Endothelial cell of umbilical vein (primary cell): ENCODE results near the gene APOL2. TPM values are rescaled to one million over a fixed set of nuclear protein-coding genes. Genes with fewer than 3 reads are reported as not detected.

Source experiments
- BruUV-seq: library from RNA; stranded (reverse); fragments of 400-500 nt; replicated peaks from 2 replicates; lab custom pipeline; 2021; lab: Mats Ljungman, UMichigan
- CTCF ChIA-PET: fragments of 300-600, 350-600 bp; sonication (Branson Sonifier 250); formaldehyde crosslinking; loops from one replicate; lab custom pipeline; 2021; ENCODE audit warnings: antibody characterized with exemption, inconsistent platforms; lab: Charles Lee
- POLR2A ChIA-PET: fragments of 300-600, 350-600 bp; sonication (Branson Sonifier 250); formaldehyde crosslinking; loops from one replicate; lab custom pipeline; 2021; ENCODE audit warnings: antibody characterized with exemption, inconsistent platforms; lab: Charles Lee
- DNase-seq: peaks from one replicate; pipeline ENCODE4 v3.0.0-alpha.2; 2011; ENCODE audit warnings: low read depth, low spot score
- FAIRE-seq: peaks from 2 replicates; lab custom pipeline; 2011; peaks lifted over from hg19 to GRCh38; lab: Jason Lieb, UNC
- H2AFZ ChIP-seq: 2 replicates; pipeline ENCODE4 v1.6.0; 2012; ENCODE audit warnings: low read depth, low read length, control low read depth, inconsistent platforms
- H3K27ac ChIP-seq: 2 replicates; pipeline ENCODE4 v1.5.1; 2011; ENCODE audit warnings: low read depth, mild to moderate bottlenecking, control low read depth, low read length, moderate library complexity; ENCODE audit not compliant: insufficient read depth
- H3K27me3 ChIP-seq, 2 experiments: 2 replicates each; pipeline versions ENCODE4 v1.6.0 to v1.6.1; 2011; ENCODE audit warnings: low read length in 2 of 2, mixed read lengths in 1 of 2; ENCODE audit not compliant: control insufficient read depth in 2 of 2, insufficient read depth in 2 of 2
- H3K36me3 ChIP-seq, 2 experiments: 2 replicates in 1 of 2; 3 replicates in 1 of 2; pipeline ENCODE4 v1.5.1; 2011; ENCODE audit warnings: low read length in 2 of 2, mild to moderate bottlenecking in 1 of 2, moderate library complexity in 1 of 2; ENCODE audit not compliant: control insufficient read depth in 2 of 2, insufficient read depth in 2 of 2; ENCODE audit errors: extremely low read depth in 1 of 2
- H3K4me1 ChIP-seq: 3 replicates; pipeline ENCODE4 v1.5.1; 2011; ENCODE audit warnings: mild to moderate bottlenecking, low read length; ENCODE audit not compliant: control insufficient read depth, insufficient read depth; ENCODE audit errors: extremely low read depth
- H3K4me2 ChIP-seq: 2 replicates; pipeline ENCODE4 v1.6.1; 2011; ENCODE audit warnings: low read length, control low read depth, mixed read lengths; ENCODE audit not compliant: insufficient read depth
- H3K4me3 ChIP-seq, 3 experiments: fragments of 200-600 bp in 1 of 3; sonication (generic), shearing (Covaris generic) in 1 of 3; replicated peaks in 1 of 3; 2 replicates each; pipeline ENCODE4 v1.5.1; 2011 to 2016; ENCODE audit warnings: control low read depth in 3 of 3, low read length in 3 of 3, mild to moderate bottlenecking in 2 of 3, inconsistent platforms in 1 of 3, low read depth in 1 of 3, moderate library complexity in 1 of 3; ENCODE audit not compliant: insufficient read depth in 1 of 3
- H3K79me2 ChIP-seq: 2 replicates; pipeline ENCODE4 v1.6.0; 2012; ENCODE audit warnings: low read length, inconsistent platforms; ENCODE audit not compliant: control insufficient read depth, insufficient read depth
- H3K9ac ChIP-seq: replicated peaks from 2 replicates; pipeline ENCODE3; 2011; ENCODE audit warnings: low read length, control low read depth; ENCODE audit not compliant: insufficient read depth; ENCODE audit errors: extremely low read depth
- H3K9me1 ChIP-seq: replicated peaks from 3 replicates; pipeline ENCODE4 v1.6.0; 2011; ENCODE audit warnings: mild to moderate bottlenecking, low read length; ENCODE audit not compliant: control insufficient read depth, insufficient read depth; ENCODE audit errors: extremely low read depth
- H3K9me3 ChIP-seq: replicated peaks from 2 replicates; pipeline ENCODE4 v1.5.1; 2012; ENCODE audit warnings: low read length, inconsistent platforms; ENCODE audit not compliant: control insufficient read depth, insufficient read depth
- H4K20me1 ChIP-seq: replicated peaks from 2 replicates; pipeline ENCODE3; 2011; ENCODE audit warnings: mild to moderate bottlenecking, low read length; ENCODE audit not compliant: control insufficient read depth, insufficient read depth; ENCODE audit errors: extremely low read depth
- EZH2 ChIP-seq: IDR thresholded peaks from 2 replicates; pipeline ENCODE4 v1.6.1; 2012; ENCODE audit warnings: borderline replicate concordance, low read depth, mild to moderate bottlenecking, moderate library complexity, low read length, inconsistent platforms; ENCODE audit not compliant: severe bottlenecking
- FOS ChIP-seq: IDR thresholded peaks from 2 replicates; pipeline ENCODE4 v1.6.1; 2011; ENCODE audit warnings: mild to moderate bottlenecking, low read length, moderate library complexity, borderline replicate concordance; ENCODE audit not compliant: insufficient read depth
- GATA2 ChIP-seq: IDR thresholded peaks from 2 replicates; pipeline ENCODE4 v1.7.0; 2011; ENCODE audit warnings: low read depth, mild to moderate bottlenecking, moderate library complexity, mixed read lengths, low read length; ENCODE audit not compliant: insufficient read length, insufficient read depth
- JUN ChIP-seq: IDR thresholded peaks from 2 replicates; pipeline ENCODE4 v1.6.1; 2011; ENCODE audit warnings: borderline replicate concordance, low read depth; ENCODE audit not compliant: insufficient read length, insufficient read depth
- MAX ChIP-seq: IDR thresholded peaks from 2 replicates; pipeline ENCODE4 v1.6.1; 2011; ENCODE audit not compliant: insufficient read depth, insufficient read length
- MYC ChIP-seq: IDR thresholded peaks from one replicate; pipeline ENCODE4 v1.6.1; 2011; ENCODE audit warnings: mild to moderate bottlenecking, low read depth, low read length
- POLR2AphosphoS5 ChIP-seq: IDR thresholded peaks from 2 replicates; pipeline ENCODE4 v1.6.1; 2012; ENCODE audit warnings: low read depth, mild to moderate bottlenecking, control low read depth, low read length, moderate library complexity; ENCODE audit not compliant: insufficient read depth
- dilution Hi-C: fragments of 300-500 bp; cut with MboI; formaldehyde crosslinking; loops from one replicate; pipeline ENCODE4 v1.15.0; 2019; ENCODE audit warnings: low sequenced_read_pairs; ENCODE audit not compliant: extremely low pct_ligation_motif_present
- intact Hi-C: fragments of 100-400 bp; cut with micrococcal nuclease; formaldehyde crosslinking; loops from one replicate; pipeline ENCODE4 v1.10.0; 2022
- polyA plus RNA-seq, 4 experiments: library from polyadenylated mRNA; depleted of rRNA in 3 of 4; stranded (reverse) in 3 of 4; unstranded in 1 of 4; fragments of >200 nt; gene quantifications; 2 replicates each; pipeline versions ENCODE4 v1.2.1 to v1.2.3, GENCODE V29; 2011 to 2012; ENCODE audit warnings: missing spikeins in 1 of 4
- total RNA-seq: library from RNA; stranded (reverse); gene quantifications from 2 replicates; pipeline ENCODE4 v1.2.3, GENCODE V29; 2021
- TF ChIP-seq, protein P1 (sequence below), 2 donors: IDR thresholded peaks; 1 replicate in 1 of 2; 2 replicates in 1 of 2; pipeline ENCODE4 v1.5.1; 2011; ENCODE audit warnings: low read length in 2 of 2, mild to moderate bottlenecking in 2 of 2, moderate library complexity in 2 of 2, control low read depth in 1 of 2, inconsistent platforms in 1 of 2, low read depth in 1 of 2; ENCODE audit not compliant: insufficient read depth in 1 of 2; ENCODE audit errors: extremely low read depth in 1 of 2

The APOL2 gene
- total and polyA plus RNA-seq, 2 donors (not counting 3 experiments of a cell fraction or from before 2014, with no cell fraction given), result 16.9 to 37.6 TPM

DNA sequence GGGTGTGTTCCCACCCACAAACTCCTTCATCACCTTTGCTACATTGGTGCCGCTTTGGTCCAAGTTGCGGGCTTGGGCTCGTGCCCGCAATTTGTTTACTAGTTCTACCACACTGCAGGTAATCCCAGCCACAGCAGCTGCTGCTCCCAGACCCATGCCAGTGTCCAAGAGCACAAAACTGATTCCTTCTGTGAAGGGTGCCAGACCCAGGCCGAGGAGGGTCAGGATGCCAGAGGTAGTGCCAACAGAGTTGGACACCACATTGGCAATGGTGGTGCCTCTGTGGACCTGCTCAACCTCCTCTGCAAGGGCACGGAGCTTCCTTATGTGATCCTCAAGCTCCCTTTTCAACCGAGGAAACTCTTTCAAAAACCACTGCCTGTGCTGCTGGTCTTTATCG is 11.5 kb downstream of the APOL2 start:
- no peak overlapping the region for H2AFZ ChIP-seq

DNA sequence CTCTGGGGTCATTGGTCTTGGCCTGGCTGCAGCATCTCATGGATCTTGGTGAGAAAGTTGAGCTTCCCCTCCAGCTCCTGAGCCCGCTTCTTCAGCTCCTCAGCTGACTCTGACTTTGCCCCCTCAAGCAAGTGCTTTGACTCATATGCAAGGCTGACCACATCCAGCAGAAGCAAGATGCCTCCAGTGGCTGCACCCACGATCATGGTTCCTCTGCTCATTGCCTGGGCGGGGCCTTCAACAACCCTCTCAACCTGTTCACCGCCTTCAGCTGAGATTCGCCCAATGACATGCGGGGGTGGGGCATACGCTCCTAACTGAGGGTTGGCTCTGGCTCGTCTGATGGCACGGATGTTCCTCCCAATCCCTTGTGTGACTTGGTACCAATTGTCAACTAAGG is 11.9 kb downstream of the APOL2 start:
- FAIRE-seq, result no peak

More for the DNA sequence above, 11.5 kb downstream of the APOL2 start:
- Histone ChIP-seq H3K9ac (no peak overlapping the region), H4K20me1 (no peaks in the 10 kb centered on the region), H3K9me1 (no peaks in the 10 kb centered on the region), H3K4me2 (no peak overlapping the region), H3K27ac (no peak overlapping the region), H3K4me3 (no peak overlapping the region), H3K4me1 (no peaks in the 10 kb centered on the region), H3K36me3 (peaks cover 11 to 24% of the 10 kb centered on the region in 2 experiments), H3K27me3 (no peaks in the 10 kb centered on the region), H3K79me2 (no peaks in the 10 kb centered on the region), H3K9me3 (no peaks in the 10 kb centered on the region)
- ChIA-PET POLR2A (no interaction called here), CTCF (interaction anchor here (1.1 to 1.9 kb wide), 3 partner anchors 11 to 16 kb away, joined by 3 to 10 read pairs (median 3); partner anchors contain the start of gene APOL2)
- BruUV-seq, result no TSS peak
- TF ChIP-seq JUN, result no peak
- TF ChIP-seq EZH2, result no peak
- TF ChIP-seq, protein P1, sequence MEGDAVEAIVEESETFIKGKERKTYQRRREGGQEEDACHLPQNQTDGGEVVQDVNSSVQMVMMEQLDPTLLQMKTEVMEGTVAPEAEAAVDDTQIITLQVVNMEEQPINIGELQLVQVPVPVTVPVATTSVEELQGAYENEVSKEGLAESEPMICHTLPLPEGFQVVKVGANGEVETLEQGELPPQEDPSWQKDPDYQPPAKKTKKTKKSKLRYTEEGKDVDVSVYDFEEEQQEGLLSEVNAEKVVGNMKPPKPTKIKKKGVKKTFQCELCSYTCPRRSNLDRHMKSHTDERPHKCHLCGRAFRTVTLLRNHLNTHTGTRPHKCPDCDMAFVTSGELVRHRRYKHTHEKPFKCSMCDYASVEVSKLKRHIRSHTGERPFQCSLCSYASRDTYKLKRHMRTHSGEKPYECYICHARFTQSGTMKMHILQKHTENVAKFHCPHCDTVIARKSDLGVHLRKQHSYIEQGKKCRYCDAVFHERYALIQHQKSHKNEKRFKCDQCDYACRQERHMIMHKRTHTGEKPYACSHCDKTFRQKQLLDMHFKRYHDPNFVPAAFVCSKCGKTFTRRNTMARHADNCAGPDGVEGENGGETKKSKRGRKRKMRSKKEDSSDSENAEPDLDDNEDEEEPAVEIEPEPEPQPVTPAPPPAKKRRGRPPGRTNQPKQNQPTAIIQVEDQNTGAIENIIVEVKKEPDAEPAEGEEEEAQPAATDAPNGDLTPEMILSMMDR (IDR thresholded peaks at IDR 0.05; ENCODE audit: extremely low read depth in 1 of 2, insufficient read depth in 1 of 2, low read depth in 1 of 2, low read length in 2 of 2), result no peak
- TF ChIP-seq FOS, result no peak
- dilution Hi-C loops (no loop called here), intact Hi-C loops (no loop called here)
- DNase-seq, result no peak
- no peak for FAIRE-seq

More for the DNA sequence above, 11.9 kb downstream of the APOL2 start:
- Histone ChIP-seq H3K36me3 (peaks cover 11 to 20% of the 10 kb centered on the region in 2 experiments), H3K4me2 (no peak overlapping the region), H3K4me1 (no peaks in the 10 kb centered on the region), H3K27me3 (no peaks in the 10 kb centered on the region), H3K27ac (no peak overlapping the region), H3K9me3 (no peaks in the 10 kb centered on the region), H3K4me3 (no peak overlapping the region), H4K20me1 (no peaks in the 10 kb centered on the region), H2AFZ (no peak overlapping the region), H3K79me2 (no peaks in the 10 kb centered on the region), H3K9me1 (no peaks in the 10 kb centered on the region), H3K9ac (no peak overlapping the region)
- no peak for TF ChIP-seq MAX
- TF ChIP-seq JUN, result no peak
- TF ChIP-seq POLR2AphosphoS5, result no peak
- TF ChIP-seq MYC, result no peak
- TF ChIP-seq EZH2, result no peak
- TF ChIP-seq GATA2, result no peak
- dilution Hi-C loops (no loop called here), intact Hi-C loops (no loop called here)
- DNase-seq, result no peak
- CTCF ChIA-PET, result interaction anchor here (1.1 to 1.9 kb wide), 4 partner anchors 10 to 32 kb away, joined by 3 to 10 read pairs (median 4); partner anchors contain the start of gene APOL2
- TSS peak; percentile 57 for BruUV-seq
- POLR2A ChIA-PET, result no interaction called here
